Kidney epithelial cell (primary cell): Measurements from ENCODE around the gene ZBTB6. TPM values are rescaled to one million over a fixed set of nuclear protein-coding genes. Genes with fewer than 3 reads are reported as not detected.
A peak's percentile ranks its signal among the peaks of the same experiment; 100 is the strongest.

ENCODE experiments used
- DNase-seq: peaks from one replicate; pipeline ENCODE4 v3.0.0-alpha.2; 2010; ENCODE audit warnings: low read depth
- H3K27me3 ChIP-seq: 2 replicates; pipeline ENCODE4 v1.6.0; 2011; ENCODE audit warnings: low read length; ENCODE audit not compliant: control insufficient read depth, insufficient read depth
- H3K36me3 ChIP-seq: 2 replicates; pipeline ENCODE4 v1.5.1; 2011; ENCODE audit warnings: low read length; ENCODE audit not compliant: control insufficient read depth, insufficient read depth
- H3K4me3 ChIP-seq: 2 replicates; pipeline ENCODE4 v1.5.1; 2011; ENCODE audit warnings: low read depth, mild to moderate bottlenecking, control low read depth, low read length
- CTCF ChIP-seq: IDR thresholded peaks from 2 replicates; pipeline ENCODE4 v1.5.1; 2011; ENCODE audit warnings: mild to moderate bottlenecking, moderate library complexity, low read length, control low read depth, inconsistent platforms; ENCODE audit not compliant: insufficient read depth, poor library complexity, severe bottlenecking
- total RNA-seq: library from RNA; depleted of rRNA; stranded (reverse); fragments of >200 nt; gene quantifications from 2 replicates; pipeline ENCODE4 v1.2.3, GENCODE V29; 2015

ZBTB6 gene
- total RNA-seq, 1 donor from 2014 or later, result 12.8 TPM

- TF ChIP-seq CTCF, result no peak
- Histone ChIP-seq H3K36me3 (no peaks in the 10 kb centered on the region), H3K27me3 (no peaks in the 10 kb centered on the region), H3K4me3 (peak within 1 kb of the TSS; percentile 78)
- peak; percentile 81 for DNase-seq
Observed at GRCh38 chr9:122931226-122932121, 18.4 kb upstream of the ZBTB6 start, which contains the start of gene ZBTB26. TSS of gene ZBTB26 (minus strand) at chr9:122931512. CDS start at chr9:122919934, 11,578 bp downstream.

GRCh38 chr9:122930541-122931225 is 17.6 kb upstream of the ZBTB6 start:
- Histone ChIP-seq H3K27me3 (no peaks in the 10 kb centered on the region), H3K36me3 (no peaks in the 10 kb centered on the region), H3K4me3 (peak overlapping the region; percentile 78)
- TF ChIP-seq CTCF, result no peak
- DNase-seq, result no peak

- Histone ChIP-seq H3K27me3 (no peaks in the 10 kb centered on the region), H3K36me3 (no peaks in the 10 kb centered on the region), H3K4me3 (no peak overlapping the region)
- no peak for DNase-seq
- TF ChIP-seq CTCF, result no peak
Observed at GRCh38 chr9:122929796-122930354, 16.8 kb upstream of the ZBTB6 start.

- H3K36me3 ChIP-seq, result no peaks in the 10 kb centered on the region
- no peaks in the 10 kb centered on the region for H3K27me3 ChIP-seq
- no peak for TF ChIP-seq CTCF
- no peak for DNase-seq
- no peak overlapping the region for H3K4me3 ChIP-seq
Observed at GRCh38 chr9:122923947-122924346, 10.8 kb upstream of the ZBTB6 start.

GRCh38 chr9:122922713-122923112 is 9.6 kb upstream of the ZBTB6 start:
- no peak overlapping the region for H3K4me3 ChIP-seq
- no peak for TF ChIP-seq CTCF
- H3K27me3 ChIP-seq, result no peaks in the 10 kb centered on the region
- H3K36me3 ChIP-seq, result peaks cover 2% of the 10 kb centered on the region
- DNase-seq, result no peak
